ENCODE data around the gene ERO1B. TPM values are rescaled to one million over a fixed set of nuclear protein-coding genes. Genes with fewer than 3 reads are reported as not detected.

Gene ERO1B
- total and polyA plus RNA-seq, 2 donors (not counting 1 experiment from before 2014, with no cell fraction given): 2.2 to 5.0 TPM

DNA sequence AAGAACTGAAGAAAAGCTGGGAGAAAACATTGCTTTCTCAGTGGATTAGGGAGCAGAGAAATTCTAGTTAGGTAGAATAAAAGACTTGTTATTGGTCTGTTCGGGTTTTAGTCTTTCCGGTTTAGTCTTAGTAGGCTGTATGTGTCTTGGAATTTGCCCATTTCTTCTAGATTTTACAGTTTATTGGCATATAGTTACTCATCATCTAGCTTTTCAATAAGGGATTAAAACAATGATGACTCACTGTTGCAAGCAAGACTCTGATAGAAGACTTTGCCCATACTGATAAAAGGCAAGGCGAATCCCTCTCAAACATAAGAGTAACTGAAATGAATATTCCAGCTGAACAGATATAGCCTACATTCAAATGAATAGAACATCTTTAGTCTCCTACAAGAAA lies 77.1 kb downstream of the ERO1B start:
- no peaks in the 10 kb centered on the region for H3K79me2 ChIP-seq (ENCODE audit: control insufficient read depth, insufficient read depth, low read length)
- no peak overlapping the region for H3K4me2 ChIP-seq (ENCODE audit: extremely low read depth, insufficient read depth, low read length)
- no peak overlapping the region for H3K9ac ChIP-seq (ENCODE audit: insufficient read depth, low read length)
- TF ChIP-seq EZH2 (IDR thresholded peaks at IDR 0.05; ENCODE audit: low read length, missing control alignments): no peak
- TF ChIP-seq, protein P1, sequence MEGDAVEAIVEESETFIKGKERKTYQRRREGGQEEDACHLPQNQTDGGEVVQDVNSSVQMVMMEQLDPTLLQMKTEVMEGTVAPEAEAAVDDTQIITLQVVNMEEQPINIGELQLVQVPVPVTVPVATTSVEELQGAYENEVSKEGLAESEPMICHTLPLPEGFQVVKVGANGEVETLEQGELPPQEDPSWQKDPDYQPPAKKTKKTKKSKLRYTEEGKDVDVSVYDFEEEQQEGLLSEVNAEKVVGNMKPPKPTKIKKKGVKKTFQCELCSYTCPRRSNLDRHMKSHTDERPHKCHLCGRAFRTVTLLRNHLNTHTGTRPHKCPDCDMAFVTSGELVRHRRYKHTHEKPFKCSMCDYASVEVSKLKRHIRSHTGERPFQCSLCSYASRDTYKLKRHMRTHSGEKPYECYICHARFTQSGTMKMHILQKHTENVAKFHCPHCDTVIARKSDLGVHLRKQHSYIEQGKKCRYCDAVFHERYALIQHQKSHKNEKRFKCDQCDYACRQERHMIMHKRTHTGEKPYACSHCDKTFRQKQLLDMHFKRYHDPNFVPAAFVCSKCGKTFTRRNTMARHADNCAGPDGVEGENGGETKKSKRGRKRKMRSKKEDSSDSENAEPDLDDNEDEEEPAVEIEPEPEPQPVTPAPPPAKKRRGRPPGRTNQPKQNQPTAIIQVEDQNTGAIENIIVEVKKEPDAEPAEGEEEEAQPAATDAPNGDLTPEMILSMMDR (conservative IDR thresholded peaks at IDR 0.05 in 1 of 2, IDR thresholded peaks at IDR 0.05 in 1 of 2; ENCODE audit: low read depth in 1 of 2, low read length in 2 of 2): no peak
- H3K27me3 ChIP-seq (ENCODE audit: control insufficient read depth, insufficient read depth, low read length): no peaks in the 10 kb centered on the region
- H3K4me3 ChIP-seq (replicated peaks in 1 of 4; ENCODE audit: control extremely low read depth in 1 of 4, insufficient read depth in 1 of 4, low read depth in 3 of 4, low read length in 4 of 4): no peak overlapping the region
- DNase-seq (ENCODE audit: low read depth in 2 of 2): no peak
- no peaks in the 10 kb centered on the region for H4K20me1 ChIP-seq (ENCODE audit: control insufficient read depth, extremely low read depth, insufficient read depth, low read length)
- H2AFZ ChIP-seq (ENCODE audit: low read length): no peak overlapping the region
- no peaks in the 10 kb centered on the region for H3K9me3 ChIP-seq (ENCODE audit: control insufficient read depth, insufficient read depth, low read depth, low read length)
- H3K4me1 ChIP-seq (ENCODE audit: control insufficient read depth, extremely low read depth, insufficient read depth, low read length): no peaks in the 10 kb centered on the region
- no peaks in the 10 kb centered on the region for H3K36me3 ChIP-seq (ENCODE audit: control insufficient read depth, insufficient read depth, low read length)
- H3K27ac ChIP-seq (ENCODE audit: insufficient read depth, low read length): no peak overlapping the region

DNA sequence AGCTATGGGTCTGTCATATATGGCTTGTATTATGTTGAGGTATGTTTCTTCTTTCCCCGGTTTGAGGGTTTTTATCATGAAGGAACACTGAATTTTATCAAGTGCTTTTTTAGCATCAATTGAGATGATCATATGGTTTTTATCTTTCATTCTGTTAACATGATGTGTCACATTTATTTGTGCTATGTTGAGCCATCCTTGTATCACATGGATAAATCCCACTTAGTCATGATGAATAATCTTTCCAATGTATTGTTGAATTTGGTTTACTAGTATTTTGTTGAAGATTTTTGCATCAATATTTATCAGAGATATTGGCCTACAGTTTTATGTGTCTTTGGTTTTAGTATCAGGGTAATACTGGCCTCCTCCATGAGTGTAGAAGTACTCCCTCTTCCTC lies 77.7 kb downstream of the ERO1B start:
- Histone ChIP-seq H3K9ac (ENCODE audit: insufficient read depth, low read length) (no peak overlapping the region), H3K9me3 (ENCODE audit: control insufficient read depth, insufficient read depth, low read depth, low read length) (no peaks in the 10 kb centered on the region), H3K4me3 (replicated peaks in 1 of 4; ENCODE audit: control extremely low read depth in 1 of 4, insufficient read depth in 1 of 4, low read depth in 3 of 4, low read length in 4 of 4) (no peak overlapping the region), H2AFZ (ENCODE audit: low read length) (no peak overlapping the region), H3K79me2 (ENCODE audit: control insufficient read depth, insufficient read depth, low read length) (no peaks in the 10 kb centered on the region), H3K36me3 (ENCODE audit: control insufficient read depth, insufficient read depth, low read length) (no peaks in the 10 kb centered on the region), H3K27ac (ENCODE audit: insufficient read depth, low read length) (no peak overlapping the region), H3K4me2 (ENCODE audit: extremely low read depth, insufficient read depth, low read length) (no peak overlapping the region), H3K27me3 (ENCODE audit: control insufficient read depth, insufficient read depth, low read length) (no peaks in the 10 kb centered on the region), H4K20me1 (ENCODE audit: control insufficient read depth, extremely low read depth, insufficient read depth, low read length) (no peaks in the 10 kb centered on the region), H3K4me1 (ENCODE audit: control insufficient read depth, extremely low read depth, insufficient read depth, low read length) (no peaks in the 10 kb centered on the region)
- TF ChIP-seq, protein P1 (conservative IDR thresholded peaks at IDR 0.05 in 1 of 2, IDR thresholded peaks at IDR 0.05 in 1 of 2; ENCODE audit: low read depth in 1 of 2, low read length in 2 of 2): no peak
- no peak for TF ChIP-seq EZH2 (IDR thresholded peaks at IDR 0.05; ENCODE audit: low read length, missing control alignments)
- peak in 1 of 2 donors; percentile 18 for DNase-seq (ENCODE audit: low read depth in 2 of 2)

DNA sequence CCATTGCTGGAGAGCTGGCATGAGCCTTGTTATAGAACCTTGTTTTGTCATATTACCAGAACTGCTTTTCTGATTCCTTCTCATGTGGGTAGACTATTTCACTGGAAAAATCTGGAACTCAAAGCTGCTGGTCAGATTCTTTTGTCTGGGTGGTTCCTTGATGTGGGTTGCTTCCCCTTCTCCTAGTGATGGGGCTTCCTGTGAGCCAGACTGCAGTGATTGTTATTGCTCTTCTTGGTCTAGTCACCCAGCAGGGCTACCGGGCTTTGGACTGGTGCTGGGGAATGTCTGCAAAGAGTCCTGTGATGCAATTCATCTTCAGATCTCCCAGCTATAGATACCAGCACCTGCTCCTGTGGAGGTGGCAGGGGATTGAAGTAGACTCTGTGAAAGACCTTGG lies 80.0 kb downstream of the ERO1B start:
- H3K27me3 ChIP-seq (ENCODE audit: control insufficient read depth, insufficient read depth, low read length): no peaks in the 10 kb centered on the region
- no peak overlapping the region for H3K4me3 ChIP-seq (replicated peaks in 1 of 4; ENCODE audit: control extremely low read depth in 1 of 4, insufficient read depth in 1 of 4, low read depth in 3 of 4, low read length in 4 of 4)
- TF ChIP-seq EZH2 (IDR thresholded peaks at IDR 0.05; ENCODE audit: low read length, missing control alignments): no peak
- TF ChIP-seq, protein P1 (conservative IDR thresholded peaks at IDR 0.05 in 1 of 2, IDR thresholded peaks at IDR 0.05 in 1 of 2; ENCODE audit: low read depth in 1 of 2, low read length in 2 of 2): no peak
- H3K27ac ChIP-seq (ENCODE audit: insufficient read depth, low read length): no peak overlapping the region
- H3K4me2 ChIP-seq (ENCODE audit: extremely low read depth, insufficient read depth, low read length): no peak overlapping the region
- H3K9ac ChIP-seq (ENCODE audit: insufficient read depth, low read length): no peak overlapping the region
- no peaks in the 10 kb centered on the region for H3K4me1 ChIP-seq (ENCODE audit: control insufficient read depth, extremely low read depth, insufficient read depth, low read length)
- H3K79me2 ChIP-seq (ENCODE audit: control insufficient read depth, insufficient read depth, low read length): no peaks in the 10 kb centered on the region
- no peak for DNase-seq (ENCODE audit: low read depth in 2 of 2)
- H4K20me1 ChIP-seq (ENCODE audit: control insufficient read depth, extremely low read depth, insufficient read depth, low read length): no peaks in the 10 kb centered on the region
- no peaks in the 10 kb centered on the region for H3K36me3 ChIP-seq (ENCODE audit: control insufficient read depth, insufficient read depth, low read length)
- no peaks in the 10 kb centered on the region for H3K9me3 ChIP-seq (ENCODE audit: control insufficient read depth, insufficient read depth, low read depth, low read length)
- no peak overlapping the region for H2AFZ ChIP-seq (ENCODE audit: low read length)

Data from fibroblast of lung (primary cell).